ENCODE measurements around the gene LDHB.

The LDHB gene

GRCh38 chr12:21695986-21696385, 38.3 kb upstream of the LDHB start:
- H3K4me3 ChIP-seq (ENCODE audit: low read depth, low read length) = no peak overlapping the region
- H3K36me3 ChIP-seq (replicated peaks) = no peaks in the 10 kb centered on the region
- in situ Hi-C loops (cut with HindIII; ENCODE audit: low pct_ligation_motif_present, low sequenced_read_pairs) = no loop called here
- no peak for DNase-seq
- no peak overlapping the region for H3K27ac ChIP-seq
- TF ChIP-seq, protein P1, sequence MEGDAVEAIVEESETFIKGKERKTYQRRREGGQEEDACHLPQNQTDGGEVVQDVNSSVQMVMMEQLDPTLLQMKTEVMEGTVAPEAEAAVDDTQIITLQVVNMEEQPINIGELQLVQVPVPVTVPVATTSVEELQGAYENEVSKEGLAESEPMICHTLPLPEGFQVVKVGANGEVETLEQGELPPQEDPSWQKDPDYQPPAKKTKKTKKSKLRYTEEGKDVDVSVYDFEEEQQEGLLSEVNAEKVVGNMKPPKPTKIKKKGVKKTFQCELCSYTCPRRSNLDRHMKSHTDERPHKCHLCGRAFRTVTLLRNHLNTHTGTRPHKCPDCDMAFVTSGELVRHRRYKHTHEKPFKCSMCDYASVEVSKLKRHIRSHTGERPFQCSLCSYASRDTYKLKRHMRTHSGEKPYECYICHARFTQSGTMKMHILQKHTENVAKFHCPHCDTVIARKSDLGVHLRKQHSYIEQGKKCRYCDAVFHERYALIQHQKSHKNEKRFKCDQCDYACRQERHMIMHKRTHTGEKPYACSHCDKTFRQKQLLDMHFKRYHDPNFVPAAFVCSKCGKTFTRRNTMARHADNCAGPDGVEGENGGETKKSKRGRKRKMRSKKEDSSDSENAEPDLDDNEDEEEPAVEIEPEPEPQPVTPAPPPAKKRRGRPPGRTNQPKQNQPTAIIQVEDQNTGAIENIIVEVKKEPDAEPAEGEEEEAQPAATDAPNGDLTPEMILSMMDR (IDR thresholded peaks at IDR 0.05; ENCODE audit: low read depth, low read length, missing control alignments) = no peak
- H3K27me3 ChIP-seq (replicated peaks) = no peaks in the 10 kb centered on the region

DNA sequence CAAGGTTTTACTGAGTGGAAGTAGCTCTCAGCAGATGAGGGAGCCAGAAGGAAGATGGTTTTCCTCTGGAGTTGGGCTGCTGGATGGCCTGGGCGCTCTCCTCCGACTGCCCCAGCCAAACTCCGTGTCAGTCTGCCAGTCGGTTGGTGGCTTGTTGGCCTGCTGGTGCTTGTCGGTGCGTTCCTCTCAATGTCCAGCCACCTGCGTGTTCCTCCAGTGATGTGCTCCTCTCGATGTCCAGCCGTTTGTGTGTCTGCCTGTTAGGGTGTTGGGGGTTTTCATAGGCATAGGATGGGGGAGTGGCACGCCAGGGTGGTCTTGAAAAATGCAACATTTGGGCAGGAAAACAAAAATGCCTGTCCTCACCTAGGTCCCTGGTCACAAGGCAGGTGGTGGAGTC, 37.0 kb upstream of the LDHB start:
- in situ Hi-C loops (cut with HindIII; ENCODE audit: low pct_ligation_motif_present, low sequenced_read_pairs) = no loop called here
- Histone ChIP-seq H3K36me3 (replicated peaks) (no peaks in the 10 kb centered on the region), H3K27me3 (replicated peaks) (no peaks in the 10 kb centered on the region), H3K27ac (no peak overlapping the region), H3K4me3 (ENCODE audit: low read depth, low read length) (no peak overlapping the region)
- TF ChIP-seq, protein P1 (IDR thresholded peaks at IDR 0.05; ENCODE audit: low read depth, low read length, missing control alignments) = no peak
- DNase-seq = no peak

- Histone ChIP-seq H3K27ac (no peak overlapping the region), H3K4me3 (ENCODE audit: low read depth, low read length) (no peak overlapping the region), H3K36me3 (replicated peaks) (no peaks in the 10 kb centered on the region), H3K27me3 (replicated peaks) (no peaks in the 10 kb centered on the region)
- no peak for DNase-seq
- TF ChIP-seq, protein P1 (IDR thresholded peaks at IDR 0.05; ENCODE audit: low read depth, low read length, missing control alignments) = no peak
- in situ Hi-C loops (cut with HindIII; ENCODE audit: low pct_ligation_motif_present, low sequenced_read_pairs) = no loop called here
Measured at GRCh38 chr12:21691515-21691914, 33.9 kb upstream of the LDHB start.

GRCh38 chr12:21690704-21691368, 33.2 kb upstream of the LDHB start:
- H3K36me3 ChIP-seq (replicated peaks) = no peaks in the 10 kb centered on the region
- no peak for DNase-seq
- no peaks in the 10 kb centered on the region for H3K27me3 ChIP-seq (replicated peaks)
- no peak overlapping the region for H3K27ac ChIP-seq
- in situ Hi-C loops (cut with HindIII; ENCODE audit: low pct_ligation_motif_present, low sequenced_read_pairs) = no loop called here
- no peak overlapping the region for H3K4me3 ChIP-seq (ENCODE audit: low read depth, low read length)
- TF ChIP-seq, protein P1 (IDR thresholded peaks at IDR 0.05; ENCODE audit: low read depth, low read length, missing control alignments) = no peak

DNA sequence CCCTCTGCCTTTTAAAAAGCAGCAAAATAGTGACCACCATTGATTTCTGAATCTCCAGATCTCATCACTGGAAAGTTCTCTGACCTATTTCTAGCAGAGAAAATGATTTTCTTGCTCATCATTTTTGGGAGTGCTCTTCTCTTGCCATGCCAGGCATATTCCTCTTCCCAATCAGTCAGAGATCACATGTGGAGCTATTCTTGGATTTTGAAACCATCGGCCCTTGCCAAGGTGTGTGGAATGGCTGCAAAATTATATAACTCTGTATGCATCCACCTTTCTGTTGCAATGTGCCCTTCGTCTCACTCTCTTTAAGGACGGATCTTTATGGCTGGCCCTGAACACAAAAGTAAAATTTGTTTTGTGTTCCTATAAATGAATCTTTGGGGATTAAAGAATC, 25.5 kb upstream of the LDHB start:
- TF ChIP-seq, protein P1 (IDR thresholded peaks at IDR 0.05; ENCODE audit: low read depth, low read length, missing control alignments) = no peak
- no peak for DNase-seq
- H3K36me3 ChIP-seq (replicated peaks) = no peaks in the 10 kb centered on the region
- no peak overlapping the region for H3K27ac ChIP-seq
- H3K27me3 ChIP-seq (replicated peaks) = no peaks in the 10 kb centered on the region
- in situ Hi-C loops (cut with HindIII; ENCODE audit: low pct_ligation_motif_present, low sequenced_read_pairs) = no loop called here
- H3K4me3 ChIP-seq (ENCODE audit: low read depth, low read length) = no peak overlapping the region

DNA sequence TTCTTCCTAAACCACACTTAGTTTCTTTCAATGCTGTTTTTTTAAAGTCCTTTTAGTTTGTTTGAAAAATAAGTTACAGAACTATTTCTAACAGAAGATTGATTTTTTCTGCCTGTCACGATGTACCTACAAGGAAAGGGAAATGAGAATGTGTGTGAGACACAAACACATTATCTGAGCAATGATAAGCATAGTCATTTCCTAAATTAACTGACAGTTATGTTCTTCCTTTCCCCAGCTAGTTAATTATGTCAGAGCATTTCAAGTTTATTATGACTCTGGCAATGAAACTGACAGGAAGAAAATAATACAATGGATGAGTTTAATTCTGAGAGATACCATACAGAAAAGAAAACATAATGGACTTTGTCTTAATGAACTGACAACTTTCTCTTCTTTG, 21.3 kb upstream of the LDHB start:
- TF ChIP-seq, protein P1 (IDR thresholded peaks at IDR 0.05; ENCODE audit: low read depth, low read length, missing control alignments) = no peak

More for the DNA sequence above, 21.3 kb upstream of the LDHB start:
- Histone ChIP-seq H3K27ac (no peak overlapping the region), H3K27me3 (replicated peaks) (no peaks in the 10 kb centered on the region), H3K4me3 (ENCODE audit: low read depth, low read length) (no peak overlapping the region), H3K36me3 (replicated peaks) (no peaks in the 10 kb centered on the region)
- no peak for DNase-seq
- in situ Hi-C loops (cut with HindIII; ENCODE audit: low pct_ligation_motif_present, low sequenced_read_pairs) = no loop called here
